ENCODE results near the gene GJD2.

The GJD2 gene

GRCh38 chr15:34760909-34761308 lies 6.1 kb upstream of the GJD2 start:
- in situ Hi-C loops (cut with MboI; ENCODE audit: low pct_unique_long_range_greater_than_20kb, low sequenced_read_pairs, unreplicated experiment): no loop called here
- TF ChIP-seq CTCF (IDR thresholded peaks at IDR 0.05; ENCODE audit: extremely low read depth, insufficient read depth, missing control alignments): no peak
- DNase-seq (ENCODE audit: low spot score): no peak

- no peak for DNase-seq (ENCODE audit: low spot score)
- no peak for TF ChIP-seq CTCF (IDR thresholded peaks at IDR 0.05; ENCODE audit: extremely low read depth, insufficient read depth, missing control alignments)
- in situ Hi-C loops (cut with MboI; ENCODE audit: low pct_unique_long_range_greater_than_20kb, low sequenced_read_pairs, unreplicated experiment): no loop called here
Measured at GRCh38 chr15:34759992-34760391, 5.2 kb upstream of the GJD2 start.

GRCh38 chr15:34759347-34759746 lies 4.5 kb upstream of the GJD2 start:
- DNase-seq (ENCODE audit: low spot score): no peak
- in situ Hi-C loops (cut with MboI; ENCODE audit: low pct_unique_long_range_greater_than_20kb, low sequenced_read_pairs, unreplicated experiment): no loop called here
- no peak for TF ChIP-seq CTCF (IDR thresholded peaks at IDR 0.05; ENCODE audit: extremely low read depth, insufficient read depth, missing control alignments)

- no peak for TF ChIP-seq CTCF (IDR thresholded peaks at IDR 0.05; ENCODE audit: extremely low read depth, insufficient read depth, missing control alignments)
- in situ Hi-C loops (cut with MboI; ENCODE audit: low pct_unique_long_range_greater_than_20kb, low sequenced_read_pairs, unreplicated experiment): no loop called here
- no peak for DNase-seq (ENCODE audit: low spot score)
Measured at GRCh38 chr15:34757262-34757661, 2.5 kb upstream of the GJD2 start.

- in situ Hi-C loops (cut with MboI; ENCODE audit: low pct_unique_long_range_greater_than_20kb, low sequenced_read_pairs, unreplicated experiment): no loop called here
- no peak for DNase-seq (ENCODE audit: low spot score)
- TF ChIP-seq CTCF (IDR thresholded peaks at IDR 0.05; ENCODE audit: extremely low read depth, insufficient read depth, missing control alignments): no peak
Measured at GRCh38 chr15:34755419-34755773, 598 bp upstream of the GJD2 start.

- DNase-seq (ENCODE audit: low spot score): no peak
- no peak for TF ChIP-seq CTCF (IDR thresholded peaks at IDR 0.05; ENCODE audit: extremely low read depth, insufficient read depth, missing control alignments)
- in situ Hi-C loops (cut with MboI; ENCODE audit: low pct_unique_long_range_greater_than_20kb, low sequenced_read_pairs, unreplicated experiment): no loop called here
Measured at GRCh38 chr15:34754171-34754601, 612 bp downstream of the GJD2 start.
